ENCODE measurements around the gene AFAP1L2. TPM values are rescaled to one million over a fixed set of nuclear protein-coding genes. Genes with fewer than 3 reads are reported as not detected.

The AFAP1L2 gene
- total RNA-seq, 1 experiment from 2014 or later: 0.10 TPM

- in situ Hi-C loops (cut with HindIII; ENCODE audit: low sequenced_read_pairs): no loop called here
- no peak for DNase-seq (ENCODE audit: low spot score)
Observed at GRCh38 chr10:114283535-114284234, 120.6 kb downstream of the AFAP1L2 start.

DNA sequence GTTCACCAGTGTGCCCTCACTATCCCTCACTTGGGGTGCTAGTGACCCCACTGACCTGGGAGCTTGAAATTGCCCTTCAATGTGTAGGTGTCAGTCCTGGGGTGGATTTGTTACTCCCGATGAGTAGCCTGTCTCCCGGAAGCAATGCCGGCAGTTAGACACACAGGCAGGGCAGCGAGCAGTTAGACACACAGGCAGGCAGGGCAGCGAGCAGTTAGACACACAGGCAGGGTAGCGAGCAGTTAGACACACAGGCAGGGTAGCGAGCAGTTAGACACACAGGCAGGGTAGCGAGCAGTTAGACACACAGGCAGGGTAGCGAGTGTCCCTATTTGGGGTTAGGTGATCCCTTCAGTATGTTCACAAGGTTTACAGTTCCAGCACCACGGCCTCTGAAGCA lies 121.2 kb downstream of the AFAP1L2 start:
- in situ Hi-C loops (cut with HindIII; ENCODE audit: low sequenced_read_pairs): no loop called here
- DNase-seq (ENCODE audit: low spot score): no peak

DNA sequence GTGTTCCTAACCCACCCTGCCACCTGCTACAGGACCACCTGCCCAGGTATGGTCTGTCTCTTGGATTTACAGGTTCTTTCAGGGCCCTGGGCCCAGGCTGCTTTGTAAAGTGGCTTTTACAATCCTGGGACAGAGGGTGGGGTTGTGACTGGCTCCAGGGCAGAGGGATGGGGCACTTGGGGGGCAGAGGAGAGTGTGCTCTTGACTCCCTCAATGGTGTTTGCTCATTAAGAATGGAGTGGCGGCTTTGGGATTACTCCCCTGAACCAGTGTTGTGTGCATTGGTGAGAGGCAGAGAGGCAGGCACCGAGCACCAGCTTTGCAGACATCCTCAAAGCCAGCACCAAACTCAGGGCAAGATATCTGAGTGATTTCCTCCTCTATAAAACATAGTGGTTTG lies 121.8 kb downstream of the AFAP1L2 start:
- in situ Hi-C loops (cut with HindIII; ENCODE audit: low sequenced_read_pairs): no loop called here
- no peak for DNase-seq (ENCODE audit: low spot score)

DNA sequence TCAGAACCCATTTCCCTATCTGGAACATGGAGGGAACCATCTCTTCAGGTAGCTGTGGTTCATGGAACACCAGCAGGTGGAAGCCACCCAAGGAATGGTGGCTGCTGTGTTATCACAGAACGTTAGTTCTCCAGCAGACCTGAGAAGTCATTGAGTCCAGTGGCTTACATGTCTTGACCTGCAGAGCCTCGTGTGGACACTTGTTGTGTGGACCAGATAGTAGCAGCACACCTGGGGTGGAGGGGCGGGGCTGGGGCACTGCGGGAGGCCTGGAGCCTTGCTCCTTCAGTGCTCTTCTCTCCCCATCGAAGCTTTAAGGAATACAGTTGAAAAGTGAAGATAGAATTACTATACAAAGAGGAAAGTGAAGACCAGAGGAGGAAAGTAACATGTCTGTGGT lies 122.8 kb downstream of the AFAP1L2 start:
- in situ Hi-C loops (cut with HindIII; ENCODE audit: low sequenced_read_pairs): no loop called here
- DNase-seq (ENCODE audit: low spot score): no peak

GRCh38 chr10:114281006-114281405 lies 123.3 kb downstream of the AFAP1L2 start:
- in situ Hi-C loops (cut with HindIII; ENCODE audit: low sequenced_read_pairs): no loop called here
- DNase-seq (ENCODE audit: low spot score): no peak

GRCh38 chr10:114279901-114280644 lies 124.2 kb downstream of the AFAP1L2 start:
- no peak for DNase-seq (ENCODE audit: low spot score)
- in situ Hi-C loops (cut with HindIII; ENCODE audit: low sequenced_read_pairs): no loop called here

DNA sequence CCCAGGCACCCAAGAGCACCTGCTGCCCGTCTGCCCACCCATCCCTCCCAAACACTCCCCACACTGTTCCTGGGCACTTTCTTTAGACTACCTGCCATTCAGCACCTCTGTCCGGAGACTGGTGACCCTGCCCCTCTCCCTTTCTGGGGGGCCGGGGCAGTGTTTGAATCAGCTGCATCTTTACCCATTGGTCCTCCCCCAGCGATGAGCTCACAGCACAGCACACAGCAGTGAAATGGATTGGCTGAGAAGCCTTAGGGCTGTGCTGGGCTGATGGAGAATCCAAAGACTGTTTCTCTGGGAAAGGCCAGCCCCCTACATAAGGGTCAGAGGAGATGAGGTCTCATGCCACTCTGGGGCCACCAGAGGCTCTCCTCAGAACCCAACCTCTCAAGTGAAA lies 125.0 kb downstream of the AFAP1L2 start:
- DNase-seq (ENCODE audit: low spot score): no peak
- in situ Hi-C loops (cut with HindIII; ENCODE audit: low sequenced_read_pairs): no loop called here

- DNase-seq (ENCODE audit: low spot score): no peak
- in situ Hi-C loops (cut with HindIII; ENCODE audit: low sequenced_read_pairs): no loop called here
Observed at GRCh38 chr10:114278884-114279191, 125.5 kb downstream of the AFAP1L2 start.

GRCh38 chr10:114278140-114278883 lies 126.0 kb downstream of the AFAP1L2 start:
- no peak for DNase-seq (ENCODE audit: low spot score)
- in situ Hi-C loops (cut with HindIII; ENCODE audit: low sequenced_read_pairs): no loop called here

GRCh38 chr10:114276671-114277070 lies 127.6 kb downstream of the AFAP1L2 start:
- DNase-seq (ENCODE audit: low spot score): no peak
- in situ Hi-C loops (cut with HindIII; ENCODE audit: low sequenced_read_pairs): no loop called here

GRCh38 chr10:114276066-114276465 lies 128.2 kb downstream of the AFAP1L2 start:
- no peak for DNase-seq (ENCODE audit: low spot score)
- in situ Hi-C loops (cut with HindIII; ENCODE audit: low sequenced_read_pairs): no loop called here

DNA sequence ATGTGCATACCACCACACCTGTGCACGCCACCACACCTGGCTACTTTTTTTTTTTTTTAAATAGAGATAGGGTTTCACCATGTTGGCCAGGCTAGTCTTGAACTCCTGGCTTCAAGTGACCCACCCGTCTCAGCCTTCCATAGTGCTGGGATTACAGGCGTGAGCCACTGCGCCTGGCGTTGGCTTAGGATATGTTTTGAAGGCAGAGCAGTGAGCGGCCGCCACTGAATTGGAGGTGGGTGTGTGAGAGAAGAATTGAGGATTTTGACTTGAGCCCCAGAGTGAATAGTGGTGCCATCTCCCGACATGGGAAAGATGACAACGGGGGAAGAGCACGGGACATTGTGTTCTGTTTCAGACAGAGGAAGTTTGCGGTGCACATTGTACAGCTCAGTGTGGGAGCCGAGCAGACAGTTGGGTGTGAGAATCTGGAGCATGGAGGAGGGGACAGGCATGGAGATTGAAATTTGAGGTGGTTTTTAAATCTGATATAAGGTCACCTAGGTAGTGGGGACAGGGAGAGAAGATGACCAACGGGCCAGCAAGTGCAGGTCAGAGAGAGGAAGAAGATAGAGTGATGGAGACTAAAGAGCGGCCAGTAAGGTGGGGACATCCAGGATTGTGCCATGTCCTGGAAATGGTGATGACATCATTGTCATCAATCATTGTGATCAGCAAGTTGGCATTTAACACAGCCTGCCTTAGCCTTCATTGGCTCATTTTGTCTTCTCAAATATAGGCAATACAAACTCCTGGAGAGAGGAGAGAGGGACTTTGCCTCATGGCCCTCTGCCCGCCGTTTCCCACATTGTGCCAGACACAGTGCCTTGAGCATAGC lies 129.5 kb downstream of the AFAP1L2 start:
- in situ Hi-C loops (cut with HindIII; ENCODE audit: low sequenced_read_pairs): no loop called here
- DNase-seq (ENCODE audit: low spot score): no peak

GRCh38 chr10:114273910-114274309 lies 130.4 kb downstream of the AFAP1L2 start:
- no peak for DNase-seq (ENCODE audit: low spot score)
- in situ Hi-C loops (cut with HindIII; ENCODE audit: low sequenced_read_pairs): no loop called here

GRCh38 chr10:114272696-114273095 lies 131.6 kb downstream of the AFAP1L2 start:
- in situ Hi-C loops (cut with HindIII; ENCODE audit: low sequenced_read_pairs): no loop called here
- DNase-seq (ENCODE audit: low spot score): no peak

DNA sequence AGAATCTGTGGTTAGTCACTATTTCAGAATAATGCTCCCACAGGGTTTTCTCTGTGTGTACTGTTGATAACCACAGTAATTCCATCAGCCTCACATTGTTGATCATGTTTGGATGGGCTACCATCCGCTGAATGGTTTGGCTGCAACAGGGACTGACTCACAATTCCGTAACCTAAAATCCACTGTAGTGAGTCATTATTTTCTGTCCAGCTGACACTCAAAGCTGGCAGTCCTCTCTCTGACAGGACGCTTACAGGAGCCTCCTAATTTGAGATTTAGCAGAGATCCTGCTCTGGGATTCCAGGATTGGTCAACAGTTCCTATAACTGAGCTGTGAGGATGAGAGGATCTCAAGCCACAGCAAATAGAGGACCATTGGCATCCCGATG lies 132.5 kb downstream of the AFAP1L2 start:
- DNase-seq (ENCODE audit: low spot score): no peak
- in situ Hi-C loops (cut with HindIII; ENCODE audit: low sequenced_read_pairs): no loop called here

GRCh38 chr10:114271075-114271778 lies 133.1 kb downstream of the AFAP1L2 start:
- DNase-seq (ENCODE audit: low spot score): no peak
- in situ Hi-C loops (cut with HindIII; ENCODE audit: low sequenced_read_pairs): no loop called here

- no peak for DNase-seq (ENCODE audit: low spot score)
- in situ Hi-C loops (cut with HindIII; ENCODE audit: low sequenced_read_pairs): no loop called here
Observed at GRCh38 chr10:114266521-114266920, 137.8 kb downstream of the AFAP1L2 start.

- in situ Hi-C loops (cut with HindIII; ENCODE audit: low sequenced_read_pairs): no loop called here
- DNase-seq (ENCODE audit: low spot score): no peak
Observed at GRCh38 chr10:114265392-114266053, 138.8 kb downstream of the AFAP1L2 start.

Measured in G401 (cell line).